ENCODE results near the gene PLAAT4.
A peak's percentile ranks its signal among the peaks of the same experiment; 100 is the strongest.

Gene PLAAT4

GRCh38 chr11:63536669-63537292, at the start of gene PLAAT4:
TSS of gene PLAAT4 (plus strand) at chr11:63536808. CDS start at chr11:63536869, 61 bp downstream.
- Mint-ChIP-seq H3K9me3 (no peaks in the 10 kb centered on the region), H3K4me3 (no peak within 1 kb of the TSS), H3K36me3 (ENCODE audit: low read depth) (no peaks in the 10 kb centered on the region), H3K27me3 (ENCODE audit: low read depth, poor library complexity) (peaks cover 11% of the 10 kb centered on the region), H3K27ac (peak within 1 kb of the TSS; percentile 62), H3K4me1 (peaks cover 10% of the 10 kb centered on the region)
- TF ChIP-seq CTCF (IDR thresholded peaks at IDR 0.05) = no peak
- DNase-seq = no peak

GRCh38 chr11:63488789-63489188, 47.8 kb upstream of the PLAAT4 start:
- no peak for DNase-seq
- H3K27ac Mint-ChIP-seq = no peak overlapping the region
- no peak for TF ChIP-seq CTCF (IDR thresholded peaks at IDR 0.05)
- H3K27me3 Mint-ChIP-seq (ENCODE audit: low read depth, poor library complexity) = peaks cover 65% of the 10 kb centered on the region
- H3K4me1 Mint-ChIP-seq = peaks cover 14% of the 10 kb centered on the region
- H3K36me3 Mint-ChIP-seq (ENCODE audit: low read depth) = no peaks in the 10 kb centered on the region
- no peak overlapping the region for H3K4me3 Mint-ChIP-seq
- peaks cover 37% of the 10 kb centered on the region for H3K9me3 Mint-ChIP-seq

GRCh38 chr11:63489879-63490278, 46.7 kb upstream of the PLAAT4 start:
- no peak for DNase-seq
- H3K4me3 Mint-ChIP-seq = peak overlapping the region; percentile 6
- H3K27me3 Mint-ChIP-seq (ENCODE audit: low read depth, poor library complexity) = peaks cover 65% of the 10 kb centered on the region
- peaks cover 14% of the 10 kb centered on the region for H3K4me1 Mint-ChIP-seq
- no peaks in the 10 kb centered on the region for H3K36me3 Mint-ChIP-seq (ENCODE audit: low read depth)
- TF ChIP-seq CTCF (IDR thresholded peaks at IDR 0.05) = no peak
- peaks cover 33% of the 10 kb centered on the region for H3K9me3 Mint-ChIP-seq
- H3K27ac Mint-ChIP-seq = no peak overlapping the region

- H3K27ac Mint-ChIP-seq = no peak within 1 kb of the TSS
- peaks cover 25% of the 10 kb centered on the region for H3K9me3 Mint-ChIP-seq
- peaks cover 71% of the 10 kb centered on the region for H3K27me3 Mint-ChIP-seq (ENCODE audit: low read depth, poor library complexity)
- no peak for TF ChIP-seq CTCF (IDR thresholded peaks at IDR 0.05)
- peaks cover 14% of the 10 kb centered on the region for H3K4me1 Mint-ChIP-seq
- H3K4me3 Mint-ChIP-seq = peak within 1 kb of the TSS; percentile 89
- peak; percentile 68 for DNase-seq
- H3K36me3 Mint-ChIP-seq (ENCODE audit: low read depth) = no peaks in the 10 kb centered on the region
Observed at GRCh38 chr11:63490551-63491239, 45.9 kb upstream of the PLAAT4 start, which contains the start of gene PLAAT5. TSS of gene PLAAT5 (minus strand) at chr11:63491167. CDS start at chr11:63491034, 133 bp downstream.

GRCh38 chr11:63491240-63491587, 45.4 kb upstream of the PLAAT4 start:
- DNase-seq = no peak
- Mint-ChIP-seq H3K27ac (no peak overlapping the region), H3K4me1 (peaks cover 14% of the 10 kb centered on the region), H3K4me3 (peak overlapping the region; percentile 89), H3K9me3 (peaks cover 20% of the 10 kb centered on the region), H3K27me3 (ENCODE audit: low read depth, poor library complexity) (peaks cover 68% of the 10 kb centered on the region), H3K36me3 (ENCODE audit: low read depth) (no peaks in the 10 kb centered on the region)
- no peak for TF ChIP-seq CTCF (IDR thresholded peaks at IDR 0.05)

Data from nephron progenitor cell (in vitro differentiated cells).